ENCODE data around the gene B3GNT9.
A peak's percentile ranks its signal among the peaks of the same experiment; 100 is the strongest.

Gene B3GNT9

DNA sequence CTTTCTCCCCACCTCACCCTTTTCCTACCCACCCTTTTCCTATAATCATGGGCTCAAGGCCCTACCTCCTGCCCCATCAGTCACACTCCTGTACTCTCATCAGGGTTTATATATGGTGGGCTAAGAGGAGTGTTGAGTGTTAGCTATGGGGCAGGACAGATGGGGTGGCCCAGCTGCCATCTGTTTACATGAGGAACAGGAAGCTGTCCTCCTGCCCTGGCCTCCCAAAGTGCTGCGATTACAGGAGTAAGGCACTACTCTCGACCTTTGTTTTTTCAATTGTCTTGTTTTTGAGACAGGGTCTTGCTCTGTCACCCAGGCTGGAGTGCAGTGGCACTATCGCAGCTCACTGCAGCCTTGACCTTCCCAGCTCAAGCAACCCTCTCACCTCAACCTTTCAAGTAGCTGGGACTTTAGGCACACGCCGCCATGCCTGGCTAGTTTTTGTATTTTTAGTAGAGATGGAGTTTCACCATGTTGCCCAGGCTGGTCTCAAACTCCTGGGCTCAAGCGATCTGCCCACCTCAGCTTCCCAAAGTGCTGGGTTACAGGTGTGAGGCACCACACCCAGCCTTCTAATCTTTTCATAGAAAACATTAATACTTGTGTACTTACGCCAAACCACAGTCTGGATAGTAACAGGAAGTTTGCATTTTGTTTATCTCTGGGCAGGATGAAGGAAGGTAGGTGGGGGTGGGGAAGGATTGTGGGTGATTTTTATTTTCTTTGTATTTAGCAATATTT lies 7.3 kb upstream of the B3GNT9 start:
- TF ChIP-seq, protein P1, sequence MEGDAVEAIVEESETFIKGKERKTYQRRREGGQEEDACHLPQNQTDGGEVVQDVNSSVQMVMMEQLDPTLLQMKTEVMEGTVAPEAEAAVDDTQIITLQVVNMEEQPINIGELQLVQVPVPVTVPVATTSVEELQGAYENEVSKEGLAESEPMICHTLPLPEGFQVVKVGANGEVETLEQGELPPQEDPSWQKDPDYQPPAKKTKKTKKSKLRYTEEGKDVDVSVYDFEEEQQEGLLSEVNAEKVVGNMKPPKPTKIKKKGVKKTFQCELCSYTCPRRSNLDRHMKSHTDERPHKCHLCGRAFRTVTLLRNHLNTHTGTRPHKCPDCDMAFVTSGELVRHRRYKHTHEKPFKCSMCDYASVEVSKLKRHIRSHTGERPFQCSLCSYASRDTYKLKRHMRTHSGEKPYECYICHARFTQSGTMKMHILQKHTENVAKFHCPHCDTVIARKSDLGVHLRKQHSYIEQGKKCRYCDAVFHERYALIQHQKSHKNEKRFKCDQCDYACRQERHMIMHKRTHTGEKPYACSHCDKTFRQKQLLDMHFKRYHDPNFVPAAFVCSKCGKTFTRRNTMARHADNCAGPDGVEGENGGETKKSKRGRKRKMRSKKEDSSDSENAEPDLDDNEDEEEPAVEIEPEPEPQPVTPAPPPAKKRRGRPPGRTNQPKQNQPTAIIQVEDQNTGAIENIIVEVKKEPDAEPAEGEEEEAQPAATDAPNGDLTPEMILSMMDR (IDR thresholded peaks at IDR 0.05; ENCODE audit: low read depth, low read length): no peak
- no peak overlapping the region for H3K4me3 ChIP-seq (replicated peaks in 1 of 2; ENCODE audit: low read depth in 2 of 2, low read length in 2 of 2)
- DNase-seq (ENCODE audit: low read depth in 2 of 2): no peak

DNA sequence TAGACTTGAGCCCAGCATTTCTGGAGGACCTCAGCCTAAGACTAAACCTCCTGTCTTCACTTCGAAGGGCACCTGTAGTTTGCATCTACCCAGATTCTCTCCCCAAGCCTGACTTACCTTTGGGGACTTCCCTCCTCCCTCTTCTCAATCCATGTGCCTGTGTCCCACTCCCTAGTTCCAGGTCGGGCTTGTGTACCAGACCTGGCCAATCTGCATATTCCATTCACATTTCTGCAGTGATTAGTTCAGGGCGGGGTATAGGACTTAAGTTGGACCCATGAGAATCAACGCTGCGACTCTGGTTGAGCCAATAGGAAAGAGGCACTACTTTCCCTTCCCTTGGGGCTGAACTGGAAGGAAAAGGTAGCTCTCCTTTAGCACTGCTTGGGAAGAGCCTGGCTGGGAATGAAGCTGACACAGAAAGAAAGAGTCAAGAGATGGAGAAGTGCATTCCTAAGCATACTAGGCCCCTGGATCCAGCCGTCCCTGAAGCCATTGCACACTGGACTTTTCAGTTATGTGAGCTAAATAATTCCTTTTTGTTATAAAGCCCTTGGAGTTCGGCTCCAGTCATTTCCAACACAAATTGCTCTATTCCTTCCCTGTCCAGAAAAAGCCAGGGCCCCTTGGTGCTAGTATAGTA lies 6.4 kb upstream of the B3GNT9 start:
- no peak overlapping the region for H3K4me3 ChIP-seq (replicated peaks in 1 of 2; ENCODE audit: low read depth in 2 of 2, low read length in 2 of 2)
- TF ChIP-seq, protein P1 (IDR thresholded peaks at IDR 0.05; ENCODE audit: low read depth, low read length): no peak
- DNase-seq (ENCODE audit: low read depth in 2 of 2): no peak

DNA sequence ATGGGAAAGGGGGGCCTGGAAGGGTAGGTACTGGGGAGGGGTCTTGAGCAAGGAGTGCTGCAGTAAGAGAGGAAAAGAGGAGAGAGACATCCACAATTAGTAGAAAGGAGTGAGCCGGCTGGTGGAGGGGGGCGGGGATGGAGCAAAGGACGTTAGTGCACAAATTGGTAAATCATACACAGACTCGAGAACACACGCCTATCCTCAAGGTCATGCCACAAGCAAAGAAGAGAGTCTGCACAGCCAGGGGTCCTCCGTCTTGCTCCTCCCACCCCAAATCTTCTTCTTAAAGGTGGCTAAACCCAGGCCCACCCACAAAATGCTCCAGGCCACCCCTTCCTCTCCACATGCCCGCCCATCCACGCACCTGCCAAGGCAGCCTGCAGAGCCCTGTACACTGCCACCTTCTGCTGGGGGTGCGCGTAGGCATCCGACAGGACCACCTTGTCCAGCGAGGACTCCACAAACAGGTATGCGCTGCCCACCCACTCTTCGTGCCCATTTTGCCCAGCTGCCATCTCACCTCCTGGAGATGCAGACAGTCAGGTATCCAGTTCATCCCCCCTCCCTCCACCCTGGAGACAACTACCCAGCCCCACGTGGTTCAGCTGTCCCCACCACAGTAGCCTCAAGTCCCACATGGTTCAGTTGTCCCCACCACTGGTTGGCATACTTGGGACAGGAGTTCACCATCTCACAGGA lies 5.5 kb upstream of the B3GNT9 start:
- no peak for DNase-seq (ENCODE audit: low read depth in 2 of 2)
- no peak overlapping the region for H3K4me3 ChIP-seq (replicated peaks in 1 of 2; ENCODE audit: low read depth in 2 of 2, low read length in 2 of 2)
- TF ChIP-seq, protein P1 (IDR thresholded peaks at IDR 0.05; ENCODE audit: low read depth, low read length): no peak

DNA sequence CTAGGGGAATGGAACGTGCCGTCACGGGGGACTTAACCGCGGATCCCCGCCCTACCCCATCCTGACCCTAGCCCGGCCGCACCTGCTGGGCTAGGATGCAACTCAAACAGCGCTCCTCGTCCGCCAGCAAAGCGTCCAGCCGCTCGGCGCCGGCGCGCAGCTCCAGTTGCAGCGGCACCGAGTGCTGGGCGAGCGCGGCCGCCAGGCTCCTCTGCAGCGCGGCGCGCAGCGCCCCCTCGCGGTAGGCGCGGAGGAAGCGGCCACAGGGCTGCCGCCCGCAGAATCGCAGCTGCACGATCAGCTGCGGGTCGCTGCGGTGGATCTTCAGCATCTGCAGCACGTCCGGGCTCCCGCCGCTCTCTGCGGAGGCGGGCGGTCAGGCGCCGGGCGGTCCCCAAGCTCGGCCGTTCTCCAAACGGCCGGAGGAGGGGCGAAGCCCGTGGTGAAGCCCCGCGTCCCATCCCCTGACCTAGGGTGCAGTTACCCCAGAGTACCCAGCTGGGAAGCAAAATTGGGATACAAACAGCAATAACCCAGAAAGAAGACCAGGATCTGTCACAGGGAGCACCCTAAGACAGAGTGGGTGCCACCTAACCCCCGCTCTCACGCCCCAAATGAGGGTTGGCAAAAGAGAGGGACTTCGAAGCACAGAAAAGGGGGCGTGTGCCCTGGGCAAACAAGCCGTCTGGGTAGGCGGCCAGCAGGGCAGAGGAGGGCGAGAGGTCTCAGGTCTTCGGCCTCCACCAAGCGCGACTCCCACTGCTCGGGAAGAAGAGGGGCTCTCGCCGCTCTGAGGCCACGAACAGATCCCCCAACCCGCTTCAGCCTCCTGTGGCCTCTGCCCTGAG lies 4.7 kb upstream of the B3GNT9 start:
- DNase-seq (ENCODE audit: low read depth in 2 of 2): peak; percentile 69 to 80
- TF ChIP-seq, protein P1 (IDR thresholded peaks at IDR 0.05; ENCODE audit: low read depth, low read length): peak; percentile 53
- no peak overlapping the region for H3K4me3 ChIP-seq (replicated peaks in 1 of 2; ENCODE audit: low read depth in 2 of 2, low read length in 2 of 2)

DNA sequence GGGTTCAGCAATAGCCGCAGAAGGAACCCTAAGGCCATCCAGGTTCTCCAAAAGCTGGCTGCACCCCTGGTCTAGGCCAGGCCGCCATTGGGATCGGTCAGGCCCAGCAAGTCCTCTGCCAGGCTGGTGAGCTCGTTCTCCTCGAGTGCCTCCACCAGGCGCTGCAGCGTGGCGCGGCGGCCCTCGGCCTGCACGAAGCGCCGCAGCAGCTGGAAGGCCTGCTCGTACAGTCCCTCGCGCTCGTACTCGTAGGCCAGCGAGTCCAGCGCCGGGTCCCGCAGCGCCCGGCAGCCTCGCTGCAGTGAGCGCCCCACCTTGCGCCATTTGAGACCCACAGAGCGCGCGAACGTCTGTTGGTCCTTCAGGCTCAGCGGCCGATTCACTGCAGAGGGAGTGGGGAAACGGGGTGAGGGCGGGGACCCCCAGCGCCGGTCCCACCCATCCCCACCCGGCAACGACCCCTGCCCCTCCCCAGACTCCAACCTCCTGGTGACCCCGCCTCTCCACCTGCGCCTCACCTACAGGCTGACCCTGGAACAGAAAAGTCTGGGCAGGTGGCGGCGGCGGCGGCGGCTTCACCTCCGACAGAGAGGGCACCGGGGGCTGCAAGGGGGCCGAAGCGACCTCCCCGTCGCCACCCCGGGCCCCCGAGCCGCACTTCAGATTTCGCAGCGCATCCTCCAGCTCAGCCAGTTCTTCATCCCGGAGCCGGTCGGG lies 3.9 kb upstream of the B3GNT9 start:
- H3K4me3 ChIP-seq (replicated peaks in 1 of 2; ENCODE audit: low read depth in 2 of 2, low read length in 2 of 2): no peak overlapping the region
- DNase-seq (ENCODE audit: low read depth in 2 of 2): no peak
- TF ChIP-seq, protein P1 (IDR thresholded peaks at IDR 0.05; ENCODE audit: low read depth, low read length): no peak

All from cardiac fibroblast (primary cell).